ENCODE data around the gene IP6K3.

IP6K3 gene

GRCh38 chr6:33761581-33761921 is 14.8 kb upstream of the IP6K3 start:
- no peak for DNase-seq (ENCODE audit: low read depth)
- H3K4me3 ChIP-seq (ENCODE audit: low read depth, low read length) = no peak overlapping the region
- TF ChIP-seq POLR2A (IDR thresholded peaks at IDR 0.05; ENCODE audit: extremely low read depth, insufficient read length) (no peak), MAX (IDR thresholded peaks at IDR 0.05; ENCODE audit: low read depth, low read length) (no peak), CTCF (IDR thresholded peaks at IDR 0.05; ENCODE audit: low read depth, low read length) (no peak), MYC (IDR thresholded peaks at IDR 0.05; ENCODE audit: low read depth, low read length) (no peak)

GRCh38 chr6:33759887-33760629 is 13.4 kb upstream of the IP6K3 start:
- TF ChIP-seq POLR2A (IDR thresholded peaks at IDR 0.05; ENCODE audit: extremely low read depth, insufficient read length) (no peak), MAX (IDR thresholded peaks at IDR 0.05; ENCODE audit: low read depth, low read length) (no peak), CTCF (IDR thresholded peaks at IDR 0.05; ENCODE audit: low read depth, low read length) (no peak), MYC (IDR thresholded peaks at IDR 0.05; ENCODE audit: low read depth, low read length) (no peak)
- DNase-seq (ENCODE audit: low read depth) = no peak
- H3K4me3 ChIP-seq (ENCODE audit: low read depth, low read length) = no peak overlapping the region

- no peak overlapping the region for H3K4me3 ChIP-seq (ENCODE audit: low read depth, low read length)
- no peak for DNase-seq (ENCODE audit: low read depth)
- no peak for TF ChIP-seq MYC (IDR thresholded peaks at IDR 0.05; ENCODE audit: low read depth, low read length)
- no peak for TF ChIP-seq MAX (IDR thresholded peaks at IDR 0.05; ENCODE audit: low read depth, low read length)
- TF ChIP-seq CTCF (IDR thresholded peaks at IDR 0.05; ENCODE audit: low read depth, low read length) = no peak
- no peak for TF ChIP-seq POLR2A (IDR thresholded peaks at IDR 0.05; ENCODE audit: extremely low read depth, insufficient read length)
Observed at GRCh38 chr6:33758815-33759216, 12.1 kb upstream of the IP6K3 start.

DNA sequence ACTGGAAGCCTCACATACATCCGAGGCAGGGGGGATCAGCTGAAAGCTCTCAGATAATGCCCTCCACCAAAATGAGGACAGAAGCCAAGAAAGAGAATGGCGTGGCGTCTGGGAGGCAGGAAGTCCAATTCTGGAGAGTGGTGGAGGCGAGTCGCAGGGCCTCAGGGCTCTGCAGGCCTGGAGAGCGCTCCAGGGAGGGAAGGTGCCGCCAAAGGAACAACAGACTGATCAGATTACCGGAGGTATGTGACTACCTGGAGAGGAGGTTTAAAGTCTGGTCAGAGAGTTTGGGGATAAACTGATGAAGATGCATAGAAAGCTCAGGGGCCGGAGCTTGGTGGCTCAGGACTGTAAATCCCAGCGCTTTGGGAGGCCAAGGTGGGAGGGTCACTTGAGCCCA is 11.2 kb upstream of the IP6K3 start:
- TF ChIP-seq POLR2A (IDR thresholded peaks at IDR 0.05; ENCODE audit: extremely low read depth, insufficient read length) (no peak), MAX (IDR thresholded peaks at IDR 0.05; ENCODE audit: low read depth, low read length) (no peak), MYC (IDR thresholded peaks at IDR 0.05; ENCODE audit: low read depth, low read length) (no peak), CTCF (IDR thresholded peaks at IDR 0.05; ENCODE audit: low read depth, low read length) (no peak)
- no peak for DNase-seq (ENCODE audit: low read depth)
- H3K4me3 ChIP-seq (ENCODE audit: low read depth, low read length) = no peak overlapping the region

DNA sequence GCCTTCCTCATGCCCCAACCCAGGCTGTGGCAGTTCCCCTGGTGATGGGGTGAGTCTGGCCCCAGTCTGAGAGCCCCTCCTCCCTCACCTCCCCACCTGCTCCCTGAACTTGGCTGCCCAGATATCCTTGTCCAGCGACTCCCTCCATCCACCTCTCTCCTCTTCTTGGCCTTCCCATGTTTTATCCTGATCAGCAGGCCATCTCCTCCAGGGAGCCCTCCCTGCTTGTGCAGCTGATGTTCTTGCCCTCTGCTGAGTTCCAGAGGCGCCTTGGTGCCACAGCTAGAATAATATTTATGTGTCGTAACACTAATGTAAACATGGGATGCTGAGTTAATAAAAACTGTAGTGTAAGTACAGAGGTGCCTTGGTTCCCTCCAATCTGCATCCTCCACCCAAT is 10.4 kb upstream of the IP6K3 start:
- no peak for TF ChIP-seq MAX (IDR thresholded peaks at IDR 0.05; ENCODE audit: low read depth, low read length)
- TF ChIP-seq POLR2A (IDR thresholded peaks at IDR 0.05; ENCODE audit: extremely low read depth, insufficient read length) = no peak
- H3K4me3 ChIP-seq (ENCODE audit: low read depth, low read length) = no peak overlapping the region
- DNase-seq (ENCODE audit: low read depth) = no peak

DNA sequence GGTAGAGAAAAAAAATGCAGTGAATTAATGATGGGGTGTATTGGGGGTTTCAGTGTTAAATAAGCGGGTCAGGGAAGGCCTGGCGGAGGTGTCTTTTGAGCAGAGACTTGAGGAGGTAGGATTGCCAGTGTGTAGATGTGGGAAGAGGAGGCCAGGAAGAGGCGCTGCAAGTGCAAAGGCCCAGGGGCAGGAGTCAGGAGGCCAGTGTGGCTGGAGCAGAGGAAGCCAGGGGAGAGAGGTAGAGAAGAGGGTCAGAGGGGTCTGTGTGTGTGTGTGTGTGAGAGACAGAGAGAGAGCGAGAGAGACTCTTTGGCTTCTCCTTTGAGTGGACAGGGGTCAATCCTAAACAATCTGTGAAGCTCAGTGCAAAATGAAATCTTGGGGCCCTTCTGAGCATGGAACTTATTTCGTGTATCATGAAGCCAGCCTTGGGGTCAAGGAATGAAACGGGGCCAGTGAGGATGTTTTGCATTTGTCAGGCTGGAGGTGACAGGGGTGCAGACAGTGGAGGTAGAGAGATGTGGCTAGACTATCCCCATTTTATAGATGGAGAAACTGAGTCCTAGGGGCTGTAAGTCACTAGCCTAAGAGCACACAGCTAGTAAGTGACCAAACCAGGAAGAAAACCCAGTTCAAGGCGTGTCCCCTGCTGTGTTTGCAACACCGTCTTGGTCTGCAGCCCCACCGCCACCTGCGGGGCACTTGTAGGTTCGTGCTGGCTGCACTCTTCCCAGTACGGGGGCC is 9.7 kb upstream of the IP6K3 start:
- no peak overlapping the region for H3K4me3 ChIP-seq (ENCODE audit: low read depth, low read length)
- DNase-seq (ENCODE audit: low read depth) = no peak
- no peak for TF ChIP-seq POLR2A (IDR thresholded peaks at IDR 0.05; ENCODE audit: extremely low read depth, insufficient read length)
- no peak for TF ChIP-seq MYC (IDR thresholded peaks at IDR 0.05; ENCODE audit: low read depth, low read length)
- TF ChIP-seq MAX (IDR thresholded peaks at IDR 0.05; ENCODE audit: low read depth, low read length) = no peak
